NOMO-1 treated with dmso at 0.1 percent for 144 hours (cell line): ENCODE measurements around the gene NKAIN2.

ENCODE experiments used
- DNase-seq: peaks from one replicate; lab custom pipeline; 2025; ENCODE audit not compliant: unreplicated experiment; lab: John Stamatoyannopoulos, UW

NKAIN2 gene

DNA sequence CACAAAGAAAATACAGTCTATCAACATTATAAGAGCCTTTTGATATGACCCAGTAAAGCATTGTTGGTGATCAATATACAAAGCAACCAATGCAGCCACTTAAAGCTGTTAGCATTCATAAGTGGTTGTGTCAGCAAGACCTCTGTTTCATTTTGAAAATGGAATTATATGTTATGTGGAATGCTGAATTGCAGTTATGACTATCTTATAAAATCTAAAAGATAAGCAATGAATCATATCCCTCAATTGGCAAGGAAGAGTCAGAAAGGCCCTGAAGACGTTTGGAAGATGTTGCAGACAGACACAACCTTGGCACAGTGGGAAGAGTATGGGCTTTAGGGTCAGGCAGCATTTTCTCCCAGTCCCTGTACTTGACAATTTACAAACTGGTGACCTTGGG lies 1064.8 kb downstream of the NKAIN2 start:
- DNase-seq, result no peak

DNA sequence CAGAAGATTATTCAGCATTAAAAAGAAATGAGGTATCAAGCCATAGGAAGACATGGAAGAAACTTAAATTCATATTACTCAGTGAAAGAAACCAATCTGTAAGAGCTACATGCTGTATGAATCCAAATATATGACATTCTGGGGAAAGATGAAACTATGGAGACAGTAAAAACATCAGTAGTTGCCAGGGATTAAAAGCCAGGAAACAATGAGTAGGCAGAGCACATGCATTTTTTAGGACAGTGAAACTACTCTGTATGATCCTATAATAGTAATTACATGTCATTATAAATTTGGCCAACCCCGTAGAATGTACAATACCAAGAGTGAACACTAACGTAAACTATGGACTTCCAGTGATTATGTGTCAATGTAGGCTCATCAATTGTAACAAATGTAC lies 1065.8 kb downstream of the NKAIN2 start:
- no peak for DNase-seq

GRCh38 chr6:124870611-124871459 lies 1067.2 kb downstream of the NKAIN2 start:
- no peak for DNase-seq

GRCh38 chr6:124872361-124873065 lies 1068.8 kb downstream of the NKAIN2 start:
- no peak for DNase-seq

DNA sequence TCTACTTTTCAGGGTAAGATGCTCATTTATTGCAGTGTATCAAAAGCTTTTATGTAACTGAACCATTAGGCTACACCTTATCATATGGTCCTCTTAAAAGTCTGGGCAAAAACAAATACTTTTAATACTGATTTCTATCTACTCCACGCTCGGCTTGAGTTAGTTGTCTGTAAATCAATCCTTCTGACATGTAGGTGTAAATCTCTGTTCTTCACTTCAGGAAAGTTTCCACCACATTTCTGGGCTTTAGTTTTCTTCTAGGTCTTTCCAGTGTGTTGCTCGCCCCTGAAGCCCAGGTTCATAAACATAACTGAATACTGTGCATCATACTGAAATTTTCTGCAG lies 1069.4 kb downstream of the NKAIN2 start:
- DNase-seq, result no peak
